Neural progenitor cell (in vitro differentiated cells): ENCODE measurements around the gene PPARG. TPM values are rescaled to one million over a fixed set of nuclear protein-coding genes. Genes with fewer than 3 reads are reported as not detected.
"Not testable (repeated sequence)": the region's sequence is repeated elsewhere in the genome, so short reads cannot be mapped to it uniquely, and the experiment has no call there.

Source experiments
- DNase-seq: peaks from one replicate; pipeline ENCODE4 v3.0.0-alpha.2; 2016; ENCODE audit warnings: low spot score
- H2AFZ ChIP-seq: fragments of 200-600 bp; sonication (generic); replicated peaks from 2 replicates; pipeline ENCODE4 v1.6.1; 2016; ENCODE audit warnings: antibody characterized with exemption
- H3F3A ChIP-seq: fragments of 200-600 bp; sonication (generic); 2 replicates; pipeline ENCODE4 v1.6.1; 2016; ENCODE audit warnings: antibody characterized with exemption, low read depth
- H3K27ac ChIP-seq: fragments of 200-600 bp; sonication (generic); 2 replicates; pipeline ENCODE4 v1.5.1; 2016; ENCODE audit warnings: mild to moderate bottlenecking
- H3K27me3 ChIP-seq: fragments of 200-600 bp; sonication (generic); 2 replicates; pipeline ENCODE4 v1.6.1; 2016; ENCODE audit warnings: mild to moderate bottlenecking, moderate library complexity
- H3K36me3 ChIP-seq: fragments of 200-600 bp; sonication (generic); 2 replicates; pipeline ENCODE4 v1.5.1; 2016
- H3K4me1 ChIP-seq: fragments of 200-600 bp; sonication (generic); 2 replicates; pipeline ENCODE4 v1.6.1; 2016; ENCODE audit warnings: mixed run types
- H3K4me2 ChIP-seq: fragments of 200-600 bp; sonication (generic); 2 replicates; pipeline ENCODE4 v1.6.1; 2016
- H3K4me3 ChIP-seq: fragments of 200-600 bp; sonication (generic); 2 replicates; pipeline ENCODE4 v1.5.1; 2016
- H3K79me2 ChIP-seq: fragments of 200-600 bp; sonication (generic); 2 replicates; pipeline ENCODE4 v1.6.1; 2016; ENCODE audit warnings: low read depth
- H3K9ac ChIP-seq: fragments of 200-600 bp; sonication (generic); 2 replicates; pipeline ENCODE4 v1.6.1; 2016
- H3K9me3 ChIP-seq: fragments of 200-600 bp; sonication (generic); 2 replicates; pipeline ENCODE4 v1.5.1; 2016; ENCODE audit warnings: low read depth
- H4K20me1 ChIP-seq: fragments of 200-600 bp; sonication (generic); 2 replicates; pipeline ENCODE4 v1.6.1; 2016; ENCODE audit warnings: low read depth
- H3K27ac Mint-ChIP-seq: 3 replicates; pipeline ENCODE4 v1.8.0; 2021; ENCODE audit warnings: mixed read lengths
- H3K27me3 Mint-ChIP-seq: 2 replicates; pipeline ENCODE4 v1.8.0; 2022; ENCODE audit warnings: low read depth, mild to moderate bottlenecking, inconsistent platforms, moderate library complexity, mixed read lengths; ENCODE audit not compliant: insufficient read depth
- H3K36me3 Mint-ChIP-seq: 3 replicates; pipeline ENCODE4 v1.8.0; 2021; ENCODE audit warnings: mixed read lengths
- H3K4me1 Mint-ChIP-seq: 3 replicates; pipeline ENCODE4 v1.8.0; 2021; ENCODE audit warnings: mixed read lengths
- H3K4me3 Mint-ChIP-seq: 3 replicates; pipeline ENCODE4 v1.8.0; 2021; ENCODE audit warnings: mild to moderate bottlenecking, moderate library complexity, mixed read lengths
- H3K9me3 Mint-ChIP-seq: 3 replicates; pipeline ENCODE4 v1.8.0; 2020; ENCODE audit warnings: mixed read lengths
- CTCF ChIP-seq: fragments of 200-600 bp; sonication (generic); IDR thresholded peaks from 2 replicates; pipeline ENCODE4 v1.5.1; 2017; ENCODE audit warnings: antibody characterized with exemption, mild to moderate bottlenecking
- EZH2 ChIP-seq: fragments of 200-600 bp; sonication (generic); IDR thresholded peaks from 2 replicates; pipeline ENCODE4 v1.6.1; 2017; ENCODE audit warnings: antibody characterized with exemption, mild to moderate bottlenecking, moderate library complexity
- EZH2phosphoT487 ChIP-seq: fragments of 200-600 bp; sonication (generic); IDR thresholded peaks from 2 replicates; pipeline ENCODE4 v1.6.1; 2017; ENCODE audit warnings: antibody characterized with exemption
- total RNA-seq: library from RNA; depleted of rRNA; stranded (reverse); fragments of >200 nt; gene quantifications from 2 replicates; pipeline ENCODE4 v1.2.3, GENCODE V29; 2015; ENCODE audit warnings: low replicate concordance

Gene PPARG
- total RNA-seq, 1 donor from 2014 or later = not detected

- H2AFZ ChIP-seq = no peak overlapping the region
- TF ChIP-seq CTCF = no peak
- TF ChIP-seq EZH2phosphoT487 = no peak
- no peak for TF ChIP-seq EZH2
- no peak overlapping the region for H3K9ac ChIP-seq
- H3K4me3 ChIP-seq = no peak overlapping the region
- H3K79me2 ChIP-seq = no peaks in the 10 kb centered on the region
- no peaks in the 10 kb centered on the region for H3F3A ChIP-seq
- no peaks in the 10 kb centered on the region for H3K27me3 ChIP-seq
- Mint-ChIP-seq H3K4me3 (no peak overlapping the region), H3K27ac (no peak overlapping the region), H3K4me1 (peaks cover 2% of the 10 kb centered on the region), H3K36me3 (no peaks in the 10 kb centered on the region), H3K27me3 (peaks cover 3% of the 10 kb centered on the region), H3K9me3 (no peaks in the 10 kb centered on the region)
- H3K27ac ChIP-seq = no peak overlapping the region
- H3K4me1 ChIP-seq = no peaks in the 10 kb centered on the region
- no peak overlapping the region for H3K4me2 ChIP-seq
- no peak for DNase-seq
- H4K20me1 ChIP-seq = no peaks in the 10 kb centered on the region
- no peaks in the 10 kb centered on the region for H3K9me3 ChIP-seq
- H3K36me3 ChIP-seq = no peaks in the 10 kb centered on the region
These were observed 15.7 kb upstream of the PPARG start for GRCh38 chr3:12273045-12273695.

- Histone ChIP-seq H3K9ac (no peak overlapping the region), H3K4me3 (no peak overlapping the region), H2AFZ (no peak overlapping the region), H3K27ac (no peak overlapping the region), H3K4me1 (no peaks in the 10 kb centered on the region), H3K27me3 (no peaks in the 10 kb centered on the region), H3K36me3 (no peaks in the 10 kb centered on the region), H3K9me3 (no peaks in the 10 kb centered on the region), H3F3A (no peaks in the 10 kb centered on the region), H3K4me2 (no peak overlapping the region), H3K79me2 (no peaks in the 10 kb centered on the region), H4K20me1 (no peaks in the 10 kb centered on the region)
- peaks cover 2% of the 10 kb centered on the region for H3K4me1 Mint-ChIP-seq
- peaks cover 5% of the 10 kb centered on the region for H3K27me3 Mint-ChIP-seq
- H3K4me3 Mint-ChIP-seq = no peak overlapping the region
- no peaks in the 10 kb centered on the region for H3K9me3 Mint-ChIP-seq
- no peak for TF ChIP-seq CTCF
- no peak for TF ChIP-seq EZH2phosphoT487
- TF ChIP-seq EZH2 = no peak
- no peaks in the 10 kb centered on the region for H3K36me3 Mint-ChIP-seq
- no peak overlapping the region for H3K27ac Mint-ChIP-seq
- DNase-seq = no peak
These were observed 12.8 kb upstream of the PPARG start for GRCh38 chr3:12275974-12276650.

GRCh38 chr3:12276827-12277226, 12.0 kb upstream of the PPARG start:
- not testable (repeated sequence) for H3K79me2 ChIP-seq, H3K36me3 ChIP-seq, H3K4me3 Mint-ChIP-seq, DNase-seq, H3K9me3 Mint-ChIP-seq, H3K27me3 Mint-ChIP-seq, H3K4me1 ChIP-seq, H3F3A ChIP-seq, H3K4me3 ChIP-seq, H3K36me3 Mint-ChIP-seq, H3K4me1 Mint-ChIP-seq, H2AFZ ChIP-seq, H3K27me3 ChIP-seq, H4K20me1 ChIP-seq, H3K9ac ChIP-seq, H3K9me3 ChIP-seq, H3K27ac Mint-ChIP-seq, H3K4me2 ChIP-seq, H3K27ac ChIP-seq

GRCh38 chr3:12278566-12278965, 10.3 kb upstream of the PPARG start:
- no peak for TF ChIP-seq EZH2phosphoT487
- no peak for TF ChIP-seq EZH2
- TF ChIP-seq CTCF = no peak
- no peaks in the 10 kb centered on the region for H3K4me1 ChIP-seq
- H3K4me2 ChIP-seq = no peak overlapping the region
- H3K27me3 Mint-ChIP-seq = peaks cover 4% of the 10 kb centered on the region
- no peaks in the 10 kb centered on the region for H3K4me1 Mint-ChIP-seq
- H3K79me2 ChIP-seq = no peaks in the 10 kb centered on the region
- H3K27ac Mint-ChIP-seq = no peak overlapping the region
- no peaks in the 10 kb centered on the region for H3F3A ChIP-seq
- no peaks in the 10 kb centered on the region for H3K9me3 Mint-ChIP-seq
- no peak overlapping the region for H3K4me3 Mint-ChIP-seq
- no peak overlapping the region for H3K27ac ChIP-seq
- no peaks in the 10 kb centered on the region for H3K36me3 Mint-ChIP-seq
- H3K9me3 ChIP-seq = no peaks in the 10 kb centered on the region
- H3K27me3 ChIP-seq = peaks cover 13% of the 10 kb centered on the region
- no peak overlapping the region for H3K4me3 ChIP-seq
- no peaks in the 10 kb centered on the region for H4K20me1 ChIP-seq
- DNase-seq = no peak
- no peak overlapping the region for H3K9ac ChIP-seq
- H2AFZ ChIP-seq = no peak overlapping the region
- no peaks in the 10 kb centered on the region for H3K36me3 ChIP-seq
